CD4-positive, alpha-beta T cell treated with Interleukin-17A for 1 hour (primary cell): ENCODE results near the gene VIPR2.

Experiments
- DNase-seq: peaks from one replicate; pipeline ENCODE4 v3.0.0-alpha.2; 2020

VIPR2 gene

GRCh38 chr7:159118623-159119022, 26.0 kb downstream of the VIPR2 start:
- DNase-seq, result no peak

GRCh38 chr7:159118197-159118595, 26.5 kb downstream of the VIPR2 start:
- no peak for DNase-seq

GRCh38 chr7:159117366-159118196, 27.1 kb downstream of the VIPR2 start:
- no peak for DNase-seq

DNA sequence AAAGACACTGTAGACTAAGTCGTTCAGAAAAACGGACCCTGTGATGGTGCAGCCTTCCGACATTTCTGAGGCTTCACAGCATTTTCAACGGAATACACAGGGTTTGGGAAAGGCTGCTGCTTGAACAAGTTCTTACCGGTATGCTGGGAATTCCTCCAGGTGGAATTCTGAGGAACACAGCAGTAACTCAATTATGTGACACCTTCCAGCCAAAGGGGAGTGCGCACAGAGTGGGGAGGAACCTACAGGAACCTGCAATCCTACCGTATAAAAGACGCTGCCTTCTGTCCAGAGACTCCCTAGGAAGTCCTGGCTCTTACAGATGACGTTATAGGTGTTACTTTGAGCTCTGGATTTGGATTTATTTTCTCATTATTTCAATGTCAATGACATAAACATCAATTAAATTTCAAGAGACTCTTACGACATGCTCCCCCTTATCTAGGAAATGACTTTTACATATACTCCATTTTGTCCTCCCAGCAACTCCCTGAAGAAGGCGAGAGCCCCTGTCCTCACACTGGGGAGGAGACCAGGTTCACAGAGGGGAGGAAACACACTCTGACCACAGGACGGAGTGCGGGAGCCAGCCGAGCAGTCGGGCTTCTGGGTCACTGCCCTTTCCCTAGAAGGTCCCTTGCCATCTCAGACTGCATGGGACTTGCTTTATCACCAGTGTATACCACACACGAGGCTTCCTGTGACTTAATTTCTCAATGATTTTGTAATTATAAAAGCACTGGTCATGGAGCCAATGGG, 27.9 kb downstream of the VIPR2 start:
- no peak for DNase-seq

DNA sequence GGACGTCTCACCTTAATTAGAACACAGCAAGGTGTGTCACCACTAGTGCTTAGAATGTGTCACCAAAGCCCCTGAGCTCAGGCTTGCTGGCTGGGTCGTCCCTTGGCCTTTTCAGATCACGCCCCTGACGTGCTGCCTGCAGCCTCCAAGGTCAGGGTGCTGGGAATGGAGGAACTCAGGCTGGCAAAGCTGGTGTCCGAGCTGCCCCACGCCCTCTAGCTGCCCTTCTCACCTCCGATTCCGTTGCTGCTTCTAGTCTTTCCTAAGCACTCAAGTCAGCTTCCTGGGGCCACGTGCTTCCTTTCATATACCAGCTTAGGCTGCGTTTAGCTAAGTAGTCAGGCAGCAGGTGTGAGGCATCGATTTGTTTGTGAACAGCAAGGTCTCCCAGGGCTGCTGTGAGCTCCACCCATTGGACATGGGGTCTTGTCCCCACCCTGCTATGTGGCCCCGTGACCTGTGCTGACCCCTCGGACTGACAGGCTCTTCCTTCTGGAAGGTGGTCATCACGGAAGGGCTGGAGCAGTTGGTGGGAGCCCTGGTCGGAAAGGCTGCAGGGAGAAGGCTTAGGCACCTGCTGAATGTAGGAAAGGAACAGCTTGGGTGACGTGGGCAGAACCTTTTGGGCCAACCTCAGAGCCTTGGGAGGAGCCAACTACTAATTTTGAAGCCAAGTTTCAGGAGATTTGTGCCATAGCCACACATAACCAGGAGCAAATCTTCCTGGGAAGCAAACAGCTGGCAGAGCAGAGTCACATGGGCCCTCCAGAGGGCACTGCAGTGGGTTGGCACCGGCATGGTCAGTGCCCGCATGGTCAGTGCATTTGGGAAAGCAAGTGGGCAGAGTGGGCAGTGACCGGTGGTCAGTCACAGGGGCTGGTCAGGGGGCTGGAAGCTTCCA, 28.8 kb downstream of the VIPR2 start:
- no peak for DNase-seq

DNA sequence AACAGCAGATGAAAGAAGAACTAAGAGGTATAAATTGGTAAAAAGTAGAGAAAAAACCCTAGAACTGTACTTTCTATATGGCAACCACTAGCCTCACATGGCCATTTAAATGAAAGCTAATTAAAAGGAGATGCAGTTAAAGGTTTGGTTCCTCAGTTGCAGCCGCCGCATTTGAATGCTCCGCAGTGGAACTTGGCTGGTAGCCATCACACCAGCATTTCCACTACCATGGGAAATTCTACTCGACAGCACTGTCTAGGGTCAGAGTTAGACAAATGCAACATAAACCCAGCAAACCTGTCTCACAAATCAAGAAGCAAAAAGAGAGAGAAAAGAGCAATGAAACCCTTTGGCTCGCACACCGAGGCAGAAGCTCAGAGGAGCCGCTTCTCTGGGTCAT, 29.7 kb downstream of the VIPR2 start:
- no peak for DNase-seq

GRCh38 chr7:159114096-159114495, 30.6 kb downstream of the VIPR2 start:
- no peak for DNase-seq

DNA sequence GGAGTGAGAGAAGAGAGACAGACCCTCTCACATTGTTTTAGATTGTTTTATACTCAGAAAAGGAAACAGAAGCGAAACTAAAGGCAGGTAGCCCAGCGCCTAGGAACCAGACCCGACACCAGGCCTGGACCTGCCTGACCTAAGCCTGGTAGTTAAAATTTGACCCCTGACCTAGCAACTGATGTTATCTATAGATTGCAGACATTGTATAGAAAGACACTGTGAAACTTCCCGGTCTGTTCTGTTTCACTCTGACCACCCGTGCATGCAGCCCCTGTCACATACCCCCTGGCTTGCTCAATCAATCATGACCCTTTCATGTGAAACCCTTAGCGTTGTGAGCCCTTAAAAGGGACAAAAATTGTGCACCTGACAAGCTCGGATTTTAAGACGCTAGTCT, 31.6 kb downstream of the VIPR2 start:
- no peak for DNase-seq

GRCh38 chr7:159112136-159113011, 32.3 kb downstream of the VIPR2 start:
- DNase-seq, result no peak

GRCh38 chr7:159109653-159110035, 35.0 kb downstream of the VIPR2 start:
- DNase-seq, result no peak

- DNase-seq, result no peak
Measured at GRCh38 chr7:159108941-159109652, 35.6 kb downstream of the VIPR2 start.

GRCh38 chr7:159108491-159108890, 36.2 kb downstream of the VIPR2 start:
- DNase-seq, result no peak

DNA sequence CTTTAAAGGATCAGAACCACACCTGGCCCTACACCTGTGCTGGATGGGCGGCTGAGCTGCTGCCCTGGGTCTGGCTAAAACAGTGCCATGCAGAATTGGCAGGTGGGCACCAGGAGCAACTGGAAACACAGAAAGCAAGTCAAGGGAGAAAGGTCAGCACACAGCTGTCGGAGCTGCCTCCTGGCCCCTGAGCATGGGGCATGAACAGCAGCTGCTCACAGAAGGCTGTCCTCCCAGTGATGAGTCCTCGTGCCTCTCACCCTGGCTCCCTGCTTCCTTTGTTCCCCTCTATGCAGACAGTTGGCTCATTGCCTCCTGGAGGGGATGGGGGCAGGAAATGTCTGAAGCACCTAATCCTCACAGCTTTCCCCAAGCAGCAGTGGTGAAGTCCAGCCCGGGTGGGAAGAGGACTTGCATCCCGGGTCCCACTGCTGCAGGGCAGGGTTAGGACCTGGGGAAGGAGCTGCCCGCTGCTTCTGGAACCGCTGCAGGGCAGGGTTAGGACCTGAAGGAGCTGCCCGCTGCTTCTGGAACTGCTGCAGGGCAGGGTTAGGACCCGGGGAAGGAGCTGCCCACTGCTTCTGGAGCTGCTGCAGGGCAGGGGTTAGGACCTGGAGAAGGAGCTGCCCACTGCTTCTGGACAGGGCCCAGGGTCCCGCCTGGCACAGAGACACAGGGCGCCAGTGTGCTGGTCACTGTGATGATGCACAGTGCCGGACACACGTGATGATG, 37.3 kb downstream of the VIPR2 start:
- DNase-seq, result no peak

DNA sequence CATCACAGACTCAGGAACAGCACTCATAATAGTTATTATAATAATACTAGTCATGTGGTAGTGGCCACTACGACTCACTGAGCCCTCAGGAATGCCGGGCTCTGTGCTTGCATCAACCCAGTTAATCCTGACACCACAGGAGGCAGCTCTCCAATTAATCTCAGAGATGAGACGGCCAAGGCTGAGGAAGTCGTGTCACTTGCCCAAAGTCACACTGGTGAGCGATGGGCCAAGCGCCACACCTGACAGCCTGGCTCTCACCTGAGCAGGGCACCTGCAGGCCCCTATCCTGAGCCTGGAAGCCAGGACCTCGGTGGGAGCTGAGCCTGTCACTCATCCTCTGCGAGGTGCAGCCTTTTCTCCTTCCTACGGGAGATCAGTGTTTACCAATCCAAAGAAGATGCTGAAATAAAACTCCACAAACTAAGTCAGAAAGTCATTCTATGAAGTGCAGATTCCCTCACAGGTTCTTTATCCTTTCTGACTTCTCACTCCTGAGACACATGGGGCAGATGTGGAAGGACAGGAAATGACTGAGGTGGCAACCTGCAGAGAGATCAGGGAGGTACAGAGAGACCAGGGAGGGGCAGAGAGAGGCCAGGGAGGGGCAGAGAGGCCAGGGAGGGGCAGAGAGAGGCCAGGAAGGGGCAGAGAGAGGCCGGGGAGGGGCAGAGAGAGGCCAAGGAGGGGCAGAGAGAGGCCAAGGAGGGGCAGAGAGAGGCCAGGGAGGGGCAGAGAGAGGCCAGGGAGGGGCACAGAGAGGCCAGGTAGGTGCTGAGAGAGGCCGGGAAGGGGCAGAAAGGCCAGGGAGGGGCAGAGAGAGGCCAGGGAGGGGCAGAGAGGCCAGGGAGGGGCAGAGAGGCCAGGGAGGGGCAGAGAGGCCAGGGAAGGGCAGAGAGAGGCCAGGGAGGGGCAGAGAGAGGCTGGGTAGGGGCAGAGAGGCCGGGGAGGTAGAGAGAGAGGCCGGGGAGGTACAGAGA, 38.5 kb downstream of the VIPR2 start:
- no peak for DNase-seq

DNA sequence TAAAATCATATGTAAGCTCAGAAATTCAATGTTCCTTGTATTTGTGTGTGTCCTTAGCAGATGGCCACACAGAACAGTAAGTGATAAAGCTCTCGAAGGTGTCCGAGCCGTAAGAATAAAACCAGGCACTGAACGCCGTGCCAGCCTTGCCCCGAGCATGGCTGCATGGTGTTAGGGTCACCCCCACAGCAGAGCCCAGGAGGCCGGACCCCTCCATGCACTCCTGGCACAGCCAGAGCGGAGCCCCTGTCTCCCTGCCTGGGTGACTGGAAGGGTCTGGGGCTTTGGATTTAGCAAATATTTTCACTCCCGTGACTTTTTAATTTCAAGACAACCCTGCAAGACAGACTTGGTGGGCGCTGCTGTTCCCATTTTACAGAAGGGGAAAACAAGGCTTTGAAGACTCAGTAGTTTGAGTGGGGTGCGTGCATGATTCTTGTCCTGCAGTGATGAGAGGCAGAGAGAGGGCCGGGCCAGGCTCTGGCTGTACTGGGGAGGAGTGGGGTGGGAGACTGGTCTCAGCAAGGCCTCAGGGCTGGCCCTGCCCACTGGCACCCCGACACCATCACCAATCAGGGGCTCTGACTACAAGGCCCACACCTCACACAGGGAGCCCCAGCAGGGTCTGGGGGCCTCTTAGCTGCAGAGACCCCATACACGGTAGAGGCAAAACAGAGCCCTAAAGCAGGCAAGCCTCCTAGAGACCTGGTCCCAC, 39.4 kb downstream of the VIPR2 start:
- no peak for DNase-seq

DNA sequence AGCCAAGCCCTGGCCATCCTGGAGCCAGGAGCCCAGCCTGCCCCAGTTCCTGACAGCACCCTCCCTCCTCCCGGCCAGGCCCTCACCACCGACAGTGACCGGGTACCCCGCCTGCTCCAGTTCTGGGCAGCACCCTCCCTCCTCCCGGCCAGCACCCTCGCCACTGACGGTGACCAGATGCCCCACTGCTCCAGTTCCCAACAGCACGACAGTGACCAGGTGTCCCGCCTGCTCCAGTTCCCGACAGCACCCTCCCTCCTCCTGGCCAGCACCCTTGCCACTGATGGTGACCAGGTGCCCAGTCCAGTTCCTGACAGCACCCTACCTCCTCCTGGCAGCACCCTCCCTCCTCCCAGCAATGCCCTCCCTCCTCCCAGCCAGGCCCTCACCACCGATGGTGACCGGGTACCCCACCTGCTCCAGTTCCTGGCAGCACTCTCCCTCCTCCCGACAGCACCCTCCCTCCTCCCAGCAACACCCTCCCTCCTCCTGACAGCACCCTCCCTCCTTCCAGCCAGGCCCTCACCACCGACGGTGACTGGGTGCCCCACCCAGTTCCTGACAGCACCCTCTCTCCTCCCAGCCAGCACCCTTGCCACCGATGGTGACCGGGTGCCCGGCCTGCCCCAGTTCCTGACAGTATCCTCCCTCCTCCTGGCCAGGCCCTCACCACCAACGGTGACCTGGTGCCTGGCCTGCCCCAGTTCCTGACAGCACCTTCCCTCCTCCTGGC, 40.3 kb downstream of the VIPR2 start:
- no peak for DNase-seq

- no peak for DNase-seq
Measured at GRCh38 chr7:159103382-159104187, 41.1 kb downstream of the VIPR2 start.
